GM10248 (cell line): ENCODE data around the gene SLC24A3.

Source experiments
- CTCF ChIA-PET: fragments of 300-600 bp; sonication (Branson Sonifier 250); formaldehyde crosslinking; extraction: SDS; loops from one replicate; lab custom pipeline; 2021; ENCODE audit warnings: antibody characterized with exemption; lab: Yijun Ruan, JAX
- POLR2A ChIA-PET: fragments of 350-650 bp; sonication (Branson Sonifier 250); formaldehyde crosslinking; extraction: SDS; loops from one replicate; lab custom pipeline; 2020; ENCODE audit warnings: antibody characterized with exemption; lab: Yijun Ruan, JAX
- DNase-seq: peaks from one replicate; pipeline ENCODE4 v3.0.0; 2012; ENCODE audit errors: extremely low spot score
- TF ChIP-seq, protein P1 (sequence below): IDR thresholded peaks from 2 replicates; pipeline ENCODE4 v1.5.1; 2012; ENCODE audit warnings: mild to moderate bottlenecking, low read depth; ENCODE audit errors: extremely low read depth, missing control alignments, control extremely low read depth

The SLC24A3 gene

DNA sequence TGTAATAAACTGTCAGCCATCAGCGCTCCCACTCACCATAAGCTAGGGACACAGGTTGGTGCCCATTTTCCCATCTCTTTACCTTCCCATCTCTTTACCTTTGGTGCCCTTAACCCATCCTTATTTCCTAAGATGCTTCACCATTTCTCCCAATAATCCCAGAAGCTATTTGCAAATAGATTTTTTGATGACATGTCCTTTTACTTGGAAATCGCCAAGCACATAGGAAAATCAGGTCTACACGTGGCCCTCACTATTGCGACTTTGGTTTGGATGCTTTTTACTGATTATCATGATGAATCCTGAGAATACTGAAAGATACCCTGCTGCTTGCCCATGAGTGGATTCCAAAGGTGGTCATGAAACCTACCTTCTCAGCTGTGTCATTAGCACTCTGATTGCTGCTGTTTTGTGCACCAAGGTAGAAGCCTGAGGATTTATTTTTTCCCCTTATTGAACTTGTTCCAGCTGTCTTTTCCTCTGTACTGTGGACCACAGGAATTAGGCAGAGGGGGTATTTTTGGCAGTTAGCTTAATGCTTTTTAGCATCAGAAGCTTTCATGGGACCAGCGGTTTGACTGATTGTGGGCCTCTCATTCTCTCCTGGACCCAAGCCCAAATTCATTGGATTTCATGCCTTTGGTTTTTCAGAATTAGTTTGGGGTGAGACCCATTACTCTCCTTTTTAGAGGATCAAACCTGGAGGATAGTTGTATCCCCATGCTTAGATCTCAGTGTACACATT, 316.0 kb downstream of the SLC24A3 start:
- CTCF ChIA-PET = interaction anchor here (1.0 to 1.9 kb wide), 5 partner anchors 8 to 55 kb away, joined by 3 to 7 read pairs (median 5); no protein-coding TSS in a partner anchor
- POLR2A ChIA-PET = no interaction called here
- no peak for DNase-seq

DNA sequence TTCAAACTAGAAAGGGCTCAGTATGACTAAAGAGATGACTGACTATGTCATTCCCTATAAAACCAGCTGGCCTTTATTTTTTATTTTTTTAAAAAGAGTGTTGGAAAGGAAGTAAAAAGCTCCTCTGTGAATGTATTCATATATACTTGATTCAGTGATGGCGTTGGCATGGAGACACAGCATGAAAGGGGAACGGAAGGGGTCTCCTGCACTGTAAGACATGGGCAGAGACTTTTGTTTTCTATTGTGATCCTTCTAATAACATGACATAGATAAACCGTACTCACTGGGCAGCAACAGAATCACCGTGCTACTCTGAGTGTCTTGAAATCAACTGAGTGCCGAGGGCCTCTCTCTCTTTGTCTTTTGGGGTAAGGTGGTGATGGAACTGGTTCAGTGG, 317.6 kb downstream of the SLC24A3 start:
- no peak for DNase-seq
- ChIA-PET POLR2A (no interaction called here), CTCF (interaction anchor here (1.2 to 1.9 kb wide), 3 partner anchors 15 to 54 kb away, joined by 3 to 5 read pairs (median 4); no protein-coding TSS in a partner anchor)
- TF ChIP-seq, protein P1, sequence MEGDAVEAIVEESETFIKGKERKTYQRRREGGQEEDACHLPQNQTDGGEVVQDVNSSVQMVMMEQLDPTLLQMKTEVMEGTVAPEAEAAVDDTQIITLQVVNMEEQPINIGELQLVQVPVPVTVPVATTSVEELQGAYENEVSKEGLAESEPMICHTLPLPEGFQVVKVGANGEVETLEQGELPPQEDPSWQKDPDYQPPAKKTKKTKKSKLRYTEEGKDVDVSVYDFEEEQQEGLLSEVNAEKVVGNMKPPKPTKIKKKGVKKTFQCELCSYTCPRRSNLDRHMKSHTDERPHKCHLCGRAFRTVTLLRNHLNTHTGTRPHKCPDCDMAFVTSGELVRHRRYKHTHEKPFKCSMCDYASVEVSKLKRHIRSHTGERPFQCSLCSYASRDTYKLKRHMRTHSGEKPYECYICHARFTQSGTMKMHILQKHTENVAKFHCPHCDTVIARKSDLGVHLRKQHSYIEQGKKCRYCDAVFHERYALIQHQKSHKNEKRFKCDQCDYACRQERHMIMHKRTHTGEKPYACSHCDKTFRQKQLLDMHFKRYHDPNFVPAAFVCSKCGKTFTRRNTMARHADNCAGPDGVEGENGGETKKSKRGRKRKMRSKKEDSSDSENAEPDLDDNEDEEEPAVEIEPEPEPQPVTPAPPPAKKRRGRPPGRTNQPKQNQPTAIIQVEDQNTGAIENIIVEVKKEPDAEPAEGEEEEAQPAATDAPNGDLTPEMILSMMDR = no peak

More for the DNA sequence above, 316.0 kb downstream of the SLC24A3 start:
- TF ChIP-seq, protein P1 = no peak

DNA sequence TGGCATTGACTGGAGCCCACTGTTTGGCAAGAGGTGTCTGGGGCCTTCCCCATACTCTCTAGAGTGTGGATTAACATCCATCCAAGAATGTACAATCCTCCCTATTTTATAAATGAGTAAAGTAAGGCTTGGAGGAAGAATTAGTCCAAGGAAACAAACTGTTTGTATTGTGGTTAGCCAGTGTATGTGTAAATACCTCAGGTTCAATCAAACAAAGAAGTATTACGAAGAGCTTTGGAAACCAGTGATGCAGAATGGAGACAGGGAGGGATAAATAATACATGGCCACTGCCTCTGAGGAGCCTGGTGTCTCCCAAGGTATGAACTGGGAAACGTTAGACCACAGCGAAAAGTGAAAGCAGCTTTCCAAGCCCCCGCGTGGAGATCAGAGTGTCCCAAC, 319.0 kb downstream of the SLC24A3 start:
- TF ChIP-seq, protein P1 = no peak
- DNase-seq = no peak
- ChIA-PET POLR2A (no interaction called here), CTCF (interaction anchor here (1.7 kb wide), 1 partner anchor 11 kb away, joined by 4 read pairs; no protein-coding TSS in a partner anchor)

DNA sequence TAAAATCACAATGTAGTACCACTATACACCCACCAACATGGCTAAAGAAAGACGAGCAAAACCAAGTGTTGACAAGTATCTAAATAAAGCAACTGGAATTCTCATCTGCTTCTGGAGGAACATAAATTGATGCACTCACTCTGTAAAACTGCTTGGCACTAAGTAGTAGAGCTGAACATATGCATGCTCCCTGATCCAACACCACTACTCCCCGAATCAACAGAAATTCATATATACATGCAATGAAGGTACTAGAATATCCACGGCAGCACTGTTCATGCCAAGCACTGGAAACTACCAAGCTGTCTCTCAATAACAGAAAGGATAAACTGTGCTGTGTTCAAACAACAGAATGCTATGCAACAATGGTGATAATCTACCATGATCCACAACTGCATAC, 326.1 kb downstream of the SLC24A3 start:
- DNase-seq = no peak
- CTCF ChIA-PET = no interaction called here
- POLR2A ChIA-PET = no interaction called here
- TF ChIP-seq, protein P1 = no peak

GRCh38 chr20:19539191-19539590, 326.7 kb downstream of the SLC24A3 start:
- no peak for DNase-seq
- TF ChIP-seq, protein P1 = no peak
- ChIA-PET POLR2A (no interaction called here), CTCF (no interaction called here)

DNA sequence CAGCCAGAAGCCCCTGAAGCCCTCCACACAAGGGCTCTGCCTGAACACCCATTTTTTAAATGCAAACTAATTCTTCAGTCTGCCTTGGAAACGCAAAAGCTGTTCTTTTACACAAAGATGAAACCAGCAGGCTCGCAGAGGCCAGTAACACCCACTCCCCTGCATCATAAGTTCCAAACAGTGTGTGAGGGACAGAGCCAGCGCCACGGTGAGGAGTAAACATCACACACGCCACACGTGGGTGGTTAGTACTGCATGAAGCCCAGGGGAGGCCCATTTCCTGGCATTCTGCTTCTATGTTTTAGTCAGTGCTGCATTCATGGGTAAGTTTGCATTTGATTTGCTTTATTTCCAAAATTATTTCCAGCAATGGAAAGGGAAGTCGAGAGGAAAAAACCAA, 327.9 kb downstream of the SLC24A3 start:
- TF ChIP-seq, protein P1 = no peak
- POLR2A ChIA-PET = no interaction called here
- CTCF ChIA-PET = no interaction called here
- no peak for DNase-seq
